Measurements from ENCODE around the gene LYSET.
"Not testable (repeated sequence)": the region's sequence is repeated elsewhere in the genome, so short reads cannot be mapped to it uniquely, and the experiment has no call there.

LYSET gene

GRCh38 chr14:93169619-93170018, 15.5 kb upstream of the LYSET start:
- DNase-seq: not testable (repeated sequence)

- DNase-seq: not testable (repeated sequence)
Measured at GRCh38 chr14:93170141-93170540, 15.0 kb upstream of the LYSET start.

GRCh38 chr14:93171376-93171775, 13.7 kb upstream of the LYSET start:
- no peak for DNase-seq

GRCh38 chr14:93173943-93174395, 11.1 kb upstream of the LYSET start:
- no peak for DNase-seq

GRCh38 chr14:93174731-93175130, 10.4 kb upstream of the LYSET start:
- not testable (repeated sequence) for DNase-seq

GRCh38 chr14:93175492-93175891, 9.6 kb upstream of the LYSET start:
- no peak for DNase-seq

GRCh38 chr14:93183596-93184317, 1.4 kb upstream of the LYSET start:
- DNase-seq: no peak

- DNase-seq: no peak
Measured at GRCh38 chr14:93185349-93185720, 218 bp downstream of the LYSET start.

- DNase-seq: no peak
Measured at GRCh38 chr14:93186466-93186865, 1.3 kb downstream of the LYSET start.

GRCh38 chr14:93186956-93187355, 1.8 kb downstream of the LYSET start:
- DNase-seq: no peak

GRCh38 chr14:93195316-93195999, 10.3 kb downstream of the LYSET start:
- DNase-seq: no peak

- no peak for DNase-seq
Measured at GRCh38 chr14:93199031-93199430, 13.9 kb downstream of the LYSET start.

GRCh38 chr14:93200553-93200952, 15.4 kb downstream of the LYSET start:
- DNase-seq: no peak

GRCh38 chr14:93201155-93201704, 16.1 kb downstream of the LYSET start:
- no peak for DNase-seq

- DNase-seq: peak; percentile 93
Measured at GRCh38 chr14:93206793-93207467, 21.8 kb downstream of the LYSET start, which contains the start of the genes GON7 and UBR7. GON7 (minus strand) TSS chr14:93207065; CDS start chr14:93207037, 28 bp downstream. UBR7 (plus strand) TSS chr14:93207256; CDS start chr14:93207292, 36 bp downstream.

- DNase-seq: peak; percentile 32
Measured at GRCh38 chr14:93207468-93208308, 22.6 kb downstream of the LYSET start.

GRCh38 chr14:93212432-93212831, 27.3 kb downstream of the LYSET start:
- DNase-seq: no peak

GRCh38 chr14:93214598-93214997, 29.5 kb downstream of the LYSET start:
- DNase-seq: no peak

GRCh38 chr14:93219103-93219726, 34.1 kb downstream of the LYSET start:
- DNase-seq: peak; percentile 15

- DNase-seq: no peak
Measured at GRCh38 chr14:93220509-93220908, 35.4 kb downstream of the LYSET start.

- DNase-seq: no peak
Measured at GRCh38 chr14:93223565-93223964, 38.4 kb downstream of the LYSET start.

- no peak for DNase-seq
Measured at GRCh38 chr14:93228550-93228949, 43.4 kb downstream of the LYSET start.
